HG03354 (cell line): ENCODE results near the gene CPB2.

Experiments used
- ATAC-seq: cut with Tn5 transposase; IDR thresholded peaks from one replicate; pipeline ENCODE4 v1.9.1; 2021; ENCODE audit warnings: mild to moderate bottlenecking; ENCODE audit not compliant: unreplicated experiment, poor library complexity, severe bottlenecking

The CPB2 gene

GRCh38 chr13:46012404-46012803 lies 92.4 kb downstream of the CPB2 start:
- ATAC-seq: no peak

- ATAC-seq: no peak
These were observed 94.7 kb downstream of the CPB2 start for GRCh38 chr13:46010148-46010547.

GRCh38 chr13:46008631-46009030 lies 96.2 kb downstream of the CPB2 start:
- no peak for ATAC-seq

GRCh38 chr13:46006688-46007452 lies 98.0 kb downstream of the CPB2 start:
- no peak for ATAC-seq

DNA sequence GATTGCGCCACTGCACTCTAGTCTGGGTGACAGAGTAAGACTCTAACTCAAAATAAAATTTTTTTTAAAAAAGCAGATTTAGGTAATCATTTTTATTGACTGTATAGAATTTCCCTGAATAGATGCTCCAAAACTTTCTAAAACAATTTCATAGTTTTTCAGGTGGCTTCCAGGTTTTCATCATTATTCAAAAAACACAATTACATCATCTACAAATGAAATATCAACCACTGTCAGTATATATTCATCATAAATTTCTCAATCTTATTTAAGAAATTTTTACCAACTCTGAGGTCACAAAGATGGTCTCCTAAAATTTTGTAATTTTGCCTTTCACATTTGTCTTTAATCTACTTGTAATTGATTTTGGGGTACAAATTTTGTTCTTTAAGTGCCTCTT lies 100.3 kb downstream of the CPB2 start:
- no peak for ATAC-seq
